ENCODE results near the gene P2RX2. TPM values are rescaled to one million over a fixed set of nuclear protein-coding genes. Genes with fewer than 3 reads are reported as not detected.

P2RX2 gene
- total and polyA plus RNA-seq, 2 of the 4 experiments (the other 2 are of a cell fraction): not detected

DNA sequence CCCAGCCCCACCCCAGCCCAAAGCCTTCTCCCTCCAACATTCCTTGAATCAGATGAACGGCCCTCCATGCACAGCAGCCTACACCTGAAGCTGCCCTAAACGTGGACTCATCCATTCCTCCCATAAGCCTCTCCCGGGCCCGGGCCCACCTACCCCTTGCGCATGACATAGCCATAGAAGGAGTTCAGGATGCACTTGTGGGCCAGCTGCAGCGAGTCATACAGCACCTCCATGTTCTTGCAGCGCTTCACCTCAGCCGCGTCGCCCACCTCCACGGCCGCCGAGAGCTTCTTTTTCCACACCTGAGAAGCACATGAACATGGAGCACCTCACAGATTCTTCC, 46.5 kb downstream of the P2RX2 start:
- no peaks in the 10 kb centered on the region; the same call in 1 of the 2 replicates for H4K20me1 ChIP-seq (ENCODE audit: insufficient read depth, low read length)
- no peak overlapping the region for H3K9ac ChIP-seq (ENCODE audit: low read depth, low read length)
- BruUV-seq (replicated peaks): no TSS peak
- WGBS, 2 experiments (ENCODE audit: extremely low coverage in 2 of 2, insufficient read length in 1 of 2): 90% methylated on average over 7 of the region's 13 CpGs; no CpG with 5 or more reads in 1 of the 2 experiments
- no peak overlapping the region for H4K5ac ChIP-seq (ENCODE audit: low read depth, low read length)
- H3K14ac ChIP-seq (replicated peaks; ENCODE audit: low read depth, low read length): no peak overlapping the region
- no peak overlapping the region for H4K91ac ChIP-seq (ENCODE audit: insufficient read depth, low read depth, low read length)
- ChIA-PET POLR2A (ENCODE audit: unreplicated experiment) (no interaction called here), CTCF (interaction anchor here (0.5 kb wide), 1 partner anchor 42 kb away, joined by 3 read pairs; no protein-coding TSS in a partner anchor)
- no peak overlapping the region for H2AK9ac ChIP-seq (replicated peaks; ENCODE audit: low read depth, low read length, poor library complexity)
- H4K8ac ChIP-seq (ENCODE audit: low read depth in 2 of 2, low read length in 2 of 2): no peak overlapping the region
- peaks cover 60% of the 10 kb centered on the region for H3K36me3 ChIP-seq (ENCODE audit: control insufficient read depth, insufficient read depth, low read length)
- no peak overlapping the region for H3K4ac ChIP-seq (ENCODE audit: low read depth, low read length)
- no peak for TF ChIP-seq USF2 (IDR thresholded peaks at IDR 0.05; ENCODE audit: low read depth, low read length)
- no peak for TF ChIP-seq SMC3 (IDR thresholded peaks at IDR 0.05; ENCODE audit: low read depth, low read length)
- no peak for TF ChIP-seq POLR2A (IDR thresholded peaks at IDR 0.05; ENCODE audit: low read depth, low read length)
- TF ChIP-seq MAZ (IDR thresholded peaks at IDR 0.05; ENCODE audit: borderline replicate concordance, low read depth, low read length): no peak
- no peak for TF ChIP-seq RAD21 (IDR thresholded peaks at IDR 0.05; ENCODE audit: low read length)
- no peak for TF ChIP-seq FOS (IDR thresholded peaks at IDR 0.05; ENCODE audit: low read depth, low read length)
- no peak for TF ChIP-seq RCOR1 (IDR thresholded peaks at IDR 0.05; ENCODE audit: insufficient replicate concordance, low read length)
- no peak for TF ChIP-seq BHLHE40 (IDR thresholded peaks at IDR 0.05; ENCODE audit: low read depth, low read length)
- no peak for TF ChIP-seq NFE2L2 (IDR thresholded peaks at IDR 0.05; ENCODE audit: low read depth, low read length)
- no peak for TF ChIP-seq RFX5 (IDR thresholded peaks at IDR 0.05; ENCODE audit: low read depth, low read length)
- TF ChIP-seq MXI1 (IDR thresholded peaks at IDR 0.05; ENCODE audit: borderline replicate concordance, low read depth, low read length): no peak
- TF ChIP-seq CHD1 (IDR thresholded peaks at IDR 0.05; ENCODE audit: low read depth, low read length): no peak
- no peak for TF ChIP-seq MAFK (IDR thresholded peaks at IDR 0.05; ENCODE audit: low read depth, low read length)
- TF ChIP-seq, protein P1, sequence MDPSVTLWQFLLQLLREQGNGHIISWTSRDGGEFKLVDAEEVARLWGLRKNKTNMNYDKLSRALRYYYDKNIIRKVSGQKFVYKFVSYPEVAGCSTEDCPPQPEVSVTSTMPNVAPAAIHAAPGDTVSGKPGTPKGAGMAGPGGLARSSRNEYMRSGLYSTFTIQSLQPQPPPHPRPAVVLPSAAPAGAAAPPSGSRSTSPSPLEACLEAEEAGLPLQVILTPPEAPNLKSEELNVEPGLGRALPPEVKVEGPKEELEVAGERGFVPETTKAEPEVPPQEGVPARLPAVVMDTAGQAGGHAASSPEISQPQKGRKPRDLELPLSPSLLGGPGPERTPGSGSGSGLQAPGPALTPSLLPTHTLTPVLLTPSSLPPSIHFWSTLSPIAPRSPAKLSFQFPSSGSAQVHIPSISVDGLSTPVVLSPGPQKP (IDR thresholded peaks at IDR 0.05; ENCODE audit: borderline replicate concordance, low read depth, low read length): no peak
- no peak for TF ChIP-seq CTCF (conservative IDR thresholded peaks at IDR 0.05; ENCODE audit: low read depth, low read length)
- TF ChIP-seq CEBPB (IDR thresholded peaks at IDR 0.05; ENCODE audit: low read depth, low read length): no peak
- H3K9me3 ChIP-seq (ENCODE audit: control insufficient read depth, insufficient read depth, low read length): no peaks in the 10 kb centered on the region
- H3K18ac ChIP-seq (ENCODE audit: low read depth, low read length): no peak overlapping the region
- no peak overlapping the region for H3K56ac ChIP-seq (ENCODE audit: extremely low read depth, insufficient read depth, low read length)
- no peak overlapping the region for H3K23ac ChIP-seq (ENCODE audit: low read depth, low read length)
- H2BK20ac ChIP-seq (ENCODE audit: low read depth, low read length): no peak overlapping the region
- H3K27ac ChIP-seq (ENCODE audit: insufficient read depth, low read length): no peak overlapping the region
- no peak overlapping the region for H2BK120ac ChIP-seq (ENCODE audit: low read depth, low read length)
- intact Hi-C loops (cut with micrococcal nuclease) (no loop called here), dilution Hi-C loops (cut with HindIII; ENCODE audit: low sequenced_read_pairs, unreplicated experiment) (no loop called here), in situ Hi-C loops (cut with MboI; ENCODE audit: low sequenced_read_pairs) (no loop called here)
- H3K4me2 ChIP-seq (ENCODE audit: low read depth, low read length): no peak overlapping the region
- no peaks in the 10 kb centered on the region for H3K4me1 ChIP-seq (ENCODE audit: control insufficient read depth, insufficient read depth, low read length)
- H3K79me1 ChIP-seq (ENCODE audit: low read depth in 1 of 2, low read length in 2 of 2): no peaks in the 10 kb centered on the region
- no peak overlapping the region for H2BK15ac ChIP-seq (ENCODE audit: low read depth, low read length)
- ATAC-seq (ENCODE audit: low read depth) (no peak), DNase-seq (no peak)
- 0 out of 2 replicates have a peak, but pooled peaks cover 2% of the 10 kb centered on the region for H3K9me1 ChIP-seq (ENCODE audit: insufficient read depth, low read length)
- H2AK5ac ChIP-seq (ENCODE audit: low read depth, low read length): no peak overlapping the region
- H3K27me3 ChIP-seq (ENCODE audit: control insufficient read depth, insufficient read depth, low read length): no peaks in the 10 kb centered on the region
- H2AFZ ChIP-seq (replicated peaks; ENCODE audit: low read length, poor library complexity): no peak overlapping the region
- no peak overlapping the region for H3K4me3 ChIP-seq (ENCODE audit: insufficient read depth, low read depth, low read length)
- no peak overlapping the region for H2BK5ac ChIP-seq (ENCODE audit: low read depth, low read length, poor library complexity, severe bottlenecking)

Data from IMR-90 (cell line).